GF-D8 (cell line): ENCODE data around the gene B9D2.

ENCODE experiments used
- DNase-seq: peaks from one replicate; lab custom pipeline; 2025; lab: John Stamatoyannopoulos, UW

Gene B9D2

DNA sequence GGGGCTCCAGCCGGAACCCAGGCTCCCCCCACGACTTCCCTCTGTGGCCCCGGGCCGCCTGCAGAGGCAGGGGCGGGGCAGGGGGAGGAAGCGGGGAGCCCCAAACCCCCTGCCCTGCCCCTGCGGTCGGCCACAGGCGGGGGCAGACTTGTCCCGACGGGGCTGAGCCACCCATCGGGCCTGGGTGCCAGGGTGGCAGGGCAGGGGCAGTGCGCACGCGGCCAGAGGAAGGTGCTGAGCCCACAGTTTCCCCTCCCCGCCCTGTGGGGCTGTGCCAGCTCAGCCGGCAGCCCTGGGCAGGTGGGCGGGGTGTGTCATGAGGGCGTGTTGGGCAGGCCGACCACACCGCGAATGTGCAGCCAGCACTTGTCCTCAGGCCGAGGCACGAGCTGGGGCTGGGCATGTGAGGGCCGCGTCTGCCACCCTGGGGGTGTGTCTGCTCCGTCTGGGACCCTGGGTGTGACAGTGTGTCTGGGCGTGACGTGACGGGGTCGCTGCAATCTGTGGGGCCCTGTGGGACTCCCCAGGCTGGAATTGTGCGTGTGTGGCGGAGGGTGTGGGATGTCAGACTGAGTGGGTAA is 36.3 kb downstream of the B9D2 start:
- peak; percentile 92 for DNase-seq

DNA sequence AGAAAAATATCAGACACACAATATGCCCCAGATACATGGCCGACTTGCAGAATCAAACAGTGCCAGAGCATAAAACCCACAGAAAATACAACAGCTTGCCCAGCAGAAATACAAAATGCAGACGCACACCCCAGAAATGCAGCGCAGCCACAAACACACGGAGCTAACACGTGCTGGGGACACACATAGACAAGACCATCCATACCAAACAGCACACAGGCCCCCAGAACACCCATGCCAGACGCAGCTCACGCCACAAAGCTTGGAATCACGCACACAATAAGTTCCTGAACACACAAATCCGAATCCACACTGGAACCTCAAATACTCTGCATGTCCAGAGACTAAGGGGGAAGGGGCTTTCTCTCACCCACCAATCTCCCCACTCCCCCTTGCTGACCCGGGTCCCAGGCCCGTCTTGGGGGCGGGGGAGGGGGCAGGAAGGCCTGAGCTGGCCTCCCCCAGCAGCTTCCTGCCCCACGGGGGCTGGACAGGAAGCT is 36.8 kb downstream of the B9D2 start:
- peak; percentile 41 for DNase-seq

DNA sequence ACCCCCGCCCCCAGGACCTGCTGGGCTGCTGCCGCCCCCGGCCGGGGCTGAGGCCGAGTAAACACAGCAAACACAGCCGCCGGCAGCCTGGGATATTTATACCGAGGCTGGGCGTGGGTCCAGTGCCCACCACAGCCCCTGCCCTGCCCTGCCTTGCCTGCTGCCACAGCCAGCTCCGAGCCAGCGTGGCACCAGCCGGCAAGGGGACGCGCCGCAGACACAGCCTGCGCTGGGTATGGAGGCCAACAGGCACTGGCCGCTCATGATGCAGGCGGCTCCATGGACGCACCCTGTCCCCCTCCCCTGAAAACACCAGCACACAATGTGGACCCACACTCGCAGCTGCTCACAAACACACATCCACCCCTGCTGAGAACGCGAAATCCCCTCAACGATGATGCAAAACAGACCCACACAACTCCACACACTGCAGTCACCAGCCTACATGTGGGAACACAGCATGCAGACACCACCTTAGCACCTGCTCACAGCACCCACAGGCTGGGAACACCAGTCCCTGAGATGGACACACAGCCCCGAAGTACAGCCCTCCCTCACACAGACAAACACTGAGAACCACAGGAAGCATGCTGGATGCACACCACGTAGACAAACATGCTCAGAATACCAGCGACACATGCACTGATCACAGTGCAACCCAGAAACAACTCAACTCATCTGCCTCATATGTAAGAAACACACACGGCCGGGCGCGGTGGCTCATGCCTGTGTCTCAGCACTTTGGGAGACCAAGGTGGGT is 37.8 kb downstream of the B9D2 start:
- no peak for DNase-seq

- DNase-seq: no peak
Observed at GRCh38 chr19:41325640-41325946, 38.4 kb downstream of the B9D2 start.

DNA sequence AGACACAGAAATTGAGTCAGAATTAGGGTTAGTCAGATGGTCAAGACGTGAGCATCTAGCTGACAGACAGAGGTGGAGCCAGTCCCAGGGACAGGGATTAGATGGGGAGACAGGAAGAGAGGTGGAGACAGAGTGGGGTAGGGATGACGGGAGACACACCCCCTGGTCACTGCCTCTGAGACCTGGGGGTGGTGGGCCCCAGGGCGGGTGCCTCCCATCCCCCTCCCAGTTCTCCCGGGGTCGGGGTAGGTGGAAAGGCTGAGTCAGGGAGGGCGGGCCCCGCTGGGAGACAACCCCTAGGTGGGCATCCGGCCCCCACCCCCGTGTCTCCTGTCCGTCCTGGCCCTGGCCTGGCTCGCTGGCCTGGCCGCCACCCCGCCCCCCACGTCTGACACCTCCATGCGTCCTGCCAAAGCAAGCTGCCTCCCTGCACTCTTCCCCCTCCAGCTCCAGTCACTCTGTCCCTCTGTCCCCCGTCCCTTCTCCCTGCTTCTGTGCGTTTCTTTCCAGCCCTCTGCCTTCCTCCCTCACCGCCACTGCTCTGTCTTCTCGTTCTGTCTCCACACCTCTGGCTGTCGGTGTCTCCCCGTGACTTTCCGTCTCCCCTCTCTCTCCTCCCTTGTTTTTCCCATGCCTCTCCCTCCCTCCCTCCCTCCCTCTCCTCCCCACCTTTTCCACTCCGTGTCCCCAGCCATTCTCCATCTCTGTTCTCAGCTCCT is 38.9 kb downstream of the B9D2 start:
- no peak for DNase-seq

DNA sequence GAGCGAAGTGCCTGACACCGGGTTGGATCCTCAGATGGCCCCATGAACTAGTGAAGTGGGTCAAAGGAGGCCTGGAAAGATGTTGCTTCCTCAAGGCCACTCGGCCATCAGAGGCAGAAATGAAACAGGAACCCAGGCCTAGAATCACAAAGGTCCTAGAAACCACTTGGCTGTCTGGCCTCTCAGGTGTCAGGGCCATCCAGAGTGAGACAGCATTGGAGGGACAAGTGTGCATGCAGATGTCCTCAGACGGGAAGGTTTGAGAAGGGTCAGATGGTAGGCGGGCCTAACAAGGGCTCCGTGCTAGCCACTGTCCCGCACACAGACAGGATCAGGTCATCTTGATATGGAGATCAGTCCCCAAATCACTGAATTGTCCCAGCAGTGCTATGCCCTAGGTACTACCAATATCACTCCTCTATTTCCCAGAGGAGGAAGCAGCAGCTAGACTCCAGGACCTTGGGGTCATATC is 39.7 kb downstream of the B9D2 start:
- DNase-seq: no peak

- DNase-seq: peak; percentile 73
Observed at GRCh38 chr19:41323430-41324125, 40.4 kb downstream of the B9D2 start.

GRCh38 chr19:41323023-41323422 is 40.9 kb downstream of the B9D2 start:
- DNase-seq: no peak

GRCh38 chr19:41322451-41322850 is 41.5 kb downstream of the B9D2 start:
- DNase-seq: no peak

DNA sequence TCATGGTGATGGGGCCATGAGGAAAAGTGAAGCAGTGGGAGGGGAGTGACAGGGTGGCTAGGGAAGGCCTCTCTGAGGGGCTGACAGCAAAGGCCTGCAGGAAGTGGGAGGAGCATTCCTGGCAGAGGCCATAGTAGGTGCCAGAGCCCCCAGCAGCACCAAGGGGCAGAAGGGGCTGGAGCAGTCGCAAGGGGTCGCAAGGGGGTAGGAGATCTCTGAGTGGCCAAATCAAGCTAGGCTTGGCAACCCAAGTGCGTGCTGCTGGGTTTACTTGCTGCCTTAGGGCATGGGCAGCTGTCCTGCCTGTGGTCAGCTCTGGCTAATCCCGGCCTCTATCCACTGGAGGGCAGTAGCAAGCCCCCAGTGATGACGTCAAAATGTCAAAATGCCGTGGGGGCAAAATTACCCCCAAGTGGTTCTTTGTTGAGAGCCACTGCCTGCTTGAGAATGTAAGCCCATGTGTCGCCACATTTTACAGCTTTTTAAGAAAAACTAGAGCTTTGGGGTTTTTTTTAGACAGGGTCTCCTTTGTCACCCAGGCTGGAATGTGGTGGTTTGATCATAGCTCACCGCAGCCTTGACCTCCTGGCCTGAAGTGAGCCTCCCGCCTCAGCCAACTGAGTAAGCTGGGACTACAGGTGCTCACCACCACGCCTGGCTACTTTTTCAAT is 42.2 kb downstream of the B9D2 start:
- DNase-seq: no peak

DNA sequence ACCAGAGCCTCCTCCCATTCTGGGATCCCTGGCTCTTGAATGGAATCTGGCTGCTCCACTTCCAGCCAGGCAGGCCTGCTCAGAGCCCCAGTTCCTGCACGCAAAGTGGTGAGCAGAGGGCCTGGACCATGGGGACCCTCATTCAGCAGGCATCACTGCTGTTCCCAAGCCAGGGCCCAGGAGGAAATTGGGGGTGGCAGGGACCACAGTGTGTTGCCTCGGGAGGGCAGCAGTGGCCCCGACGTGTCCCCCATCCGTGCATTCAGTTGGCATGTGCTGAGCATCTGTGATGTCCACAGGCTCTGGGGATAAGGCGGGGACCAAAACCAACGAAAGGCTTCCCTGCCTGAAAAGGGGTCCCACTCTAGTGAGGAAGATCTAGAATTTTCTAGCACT is 42.7 kb downstream of the B9D2 start:
- DNase-seq: no peak

- DNase-seq: no peak
Observed at GRCh38 chr19:41320568-41320967, 43.4 kb downstream of the B9D2 start.

- no peak for DNase-seq
Observed at GRCh38 chr19:41320185-41320518, 43.8 kb downstream of the B9D2 start.

DNA sequence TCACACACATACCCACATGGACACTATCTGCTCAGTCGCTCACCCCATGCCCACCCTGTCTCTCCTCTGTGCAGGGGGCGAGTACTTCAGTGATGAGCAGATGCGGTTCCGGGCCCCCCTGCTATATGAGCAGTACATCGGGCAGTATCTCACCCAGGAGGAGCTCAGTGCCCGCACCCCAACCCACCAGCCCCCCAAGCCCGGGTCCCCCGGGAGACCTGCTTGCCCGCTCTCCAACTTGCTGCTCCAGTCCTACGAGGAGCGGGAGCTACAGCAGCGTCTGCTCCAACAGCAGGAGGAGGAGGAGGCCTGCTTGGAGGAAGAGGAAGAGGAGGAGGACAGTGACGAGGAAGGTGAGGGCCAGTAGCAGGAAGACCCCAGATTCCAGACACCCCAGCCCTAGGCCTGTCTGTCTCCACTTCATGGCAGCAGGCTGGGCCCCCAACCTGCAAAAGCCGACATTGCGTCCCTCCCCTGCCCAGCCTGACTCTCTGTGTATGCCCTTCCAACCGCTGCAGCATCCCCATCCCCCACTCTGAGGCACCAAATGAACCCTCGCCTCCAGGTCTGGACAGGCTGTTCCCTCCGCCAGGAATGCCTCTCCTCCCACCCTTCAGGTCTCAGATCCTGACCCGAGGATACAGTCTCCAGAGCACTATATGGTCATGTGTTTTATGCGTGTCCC is 44.3 kb downstream of the B9D2 start:
- DNase-seq: no peak

DNA sequence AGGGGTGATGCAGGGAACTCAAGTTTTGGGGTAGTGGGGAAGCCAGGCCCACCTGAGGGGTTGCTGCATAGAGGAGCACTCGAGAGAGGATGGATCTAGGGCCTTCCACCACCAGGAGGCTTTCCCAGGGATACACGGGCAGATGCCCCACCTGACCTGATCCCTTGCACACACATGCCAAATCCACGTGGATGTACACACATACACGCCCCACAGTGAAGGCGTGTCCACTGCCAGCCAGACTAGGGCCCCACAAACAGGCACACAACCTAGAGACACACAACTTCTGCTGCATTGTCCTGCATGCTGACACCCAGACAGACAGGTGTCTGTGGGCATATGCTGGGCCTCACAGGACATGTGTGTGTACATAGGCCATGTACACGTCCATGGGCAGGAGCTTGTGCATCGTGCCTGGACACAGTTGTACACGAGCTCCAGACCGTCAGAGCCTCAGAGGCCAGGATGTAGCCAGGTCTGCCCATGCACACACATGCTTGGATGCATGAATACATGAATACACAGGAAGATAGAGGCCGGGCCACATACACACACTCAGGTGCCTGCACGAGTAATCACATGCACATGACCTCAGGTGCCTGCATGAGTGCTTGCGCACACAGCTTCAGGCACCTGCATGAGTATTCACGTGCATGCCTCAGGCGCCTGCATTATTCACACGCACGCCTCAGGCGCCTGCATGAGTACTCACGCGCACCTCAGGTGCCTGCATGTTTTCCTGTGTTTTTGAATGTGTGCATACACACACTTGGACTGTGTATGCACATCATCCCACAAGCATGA is 45.1 kb downstream of the B9D2 start:
- no peak for DNase-seq

- DNase-seq: no peak
Observed at GRCh38 chr19:41316306-41316920, 47.5 kb downstream of the B9D2 start.

DNA sequence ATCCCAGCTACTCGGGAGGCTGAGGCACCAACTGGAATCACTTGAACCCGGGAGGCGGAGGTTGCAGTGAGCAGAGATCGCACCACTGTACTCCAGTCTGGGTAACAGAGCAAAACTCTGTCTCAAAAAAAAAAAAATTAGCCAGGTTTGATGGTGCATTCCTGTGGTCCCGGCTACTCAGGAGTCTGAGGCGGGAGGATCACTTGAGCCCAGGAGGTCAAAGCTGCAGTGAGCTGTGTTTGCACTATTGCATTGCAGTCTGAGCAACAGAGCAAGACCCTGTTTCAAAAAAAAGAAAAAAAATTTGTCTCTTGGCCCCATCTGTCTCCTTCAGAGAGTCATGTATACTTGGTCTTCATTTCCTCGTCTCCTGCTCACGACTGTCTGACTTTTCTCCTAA is 52.3 kb downstream of the B9D2 start:
- no peak for DNase-seq

- no peak for DNase-seq
Observed at GRCh38 chr19:41311072-41311471, 52.9 kb downstream of the B9D2 start.

GRCh38 chr19:41310033-41310831 is 53.7 kb downstream of the B9D2 start, which contains the start of gene CCDC97:
CCDC97 (plus strand) TSS chr19:41310172; CDS start chr19:41310311, 139 bp downstream.
- DNase-seq: peak; percentile 66
